ENCODE measurements around the gene GATAD2A.
"Not testable (repeated sequence)": the region's sequence is repeated elsewhere in the genome, so short reads cannot be mapped to it uniquely, and the experiment has no call there.

Gene GATAD2A

DNA sequence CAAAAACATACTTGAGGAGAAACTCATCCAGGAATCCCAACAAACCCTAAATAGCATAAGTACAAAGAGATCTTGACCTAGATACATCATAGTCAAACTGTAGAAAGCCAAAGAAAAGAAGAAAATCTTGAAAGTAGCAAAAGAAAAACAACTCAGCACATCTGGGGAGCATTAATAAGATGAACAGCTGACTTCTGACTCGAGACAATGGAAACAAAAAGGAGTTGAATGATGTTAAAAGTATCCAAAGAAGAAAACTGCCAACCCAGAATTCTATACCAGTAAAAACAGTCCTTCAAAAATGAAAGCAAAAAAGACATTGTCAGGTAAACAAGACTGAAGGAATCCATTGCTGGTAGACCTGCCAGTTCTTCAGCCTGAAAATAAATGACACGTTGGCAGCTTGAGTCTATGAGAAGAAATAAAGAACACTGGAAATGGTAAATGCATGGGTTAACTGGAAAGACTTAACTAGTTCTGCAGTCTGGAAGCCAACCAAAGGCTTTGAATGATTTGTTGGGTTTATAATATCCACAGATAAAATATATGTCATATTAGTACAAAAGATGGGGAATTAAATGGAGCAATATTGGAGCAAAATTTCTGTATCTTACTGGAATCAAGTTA, 63.1 kb downstream of the GATAD2A start:
- no peak for DNase-seq

DNA sequence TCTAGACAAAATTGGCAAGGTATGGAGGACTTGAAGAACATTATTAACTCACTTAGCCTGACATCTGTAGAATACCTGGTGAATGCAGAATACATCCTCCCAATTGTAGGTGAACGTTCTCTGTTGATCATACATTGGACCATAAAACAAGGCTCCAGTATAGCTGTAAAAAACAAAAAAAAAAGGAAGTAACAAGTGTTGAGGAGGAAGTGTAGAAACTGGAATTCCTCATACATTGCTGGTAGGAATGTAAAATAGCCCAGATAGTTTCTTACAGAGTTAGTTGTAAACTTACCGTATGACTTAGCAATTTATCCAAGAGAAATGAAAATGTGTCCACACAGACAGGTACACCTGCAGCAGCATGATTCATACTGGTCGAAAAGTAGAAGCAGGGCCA, 65.1 kb downstream of the GATAD2A start:
- DNase-seq = no peak

DNA sequence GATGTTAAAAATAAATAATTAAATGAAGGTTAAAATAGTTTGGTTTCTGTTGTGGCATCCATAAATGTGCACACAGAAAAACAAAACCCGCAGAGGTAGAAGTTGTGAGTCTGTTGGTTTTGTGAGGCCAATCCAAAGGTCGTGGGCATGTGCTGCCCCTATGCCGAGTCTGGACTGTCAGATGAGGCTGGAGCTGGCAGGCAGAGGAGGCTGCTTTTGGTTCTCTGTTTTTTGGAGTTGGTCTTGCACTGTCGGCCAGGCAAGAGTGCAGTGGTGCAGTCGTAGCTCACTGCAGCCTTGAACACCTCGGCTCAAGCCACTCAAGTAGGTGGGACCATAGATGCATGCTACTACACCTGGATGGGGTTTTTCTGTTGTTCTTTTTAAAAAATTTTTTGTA, 66.2 kb downstream of the GATAD2A start:
- DNase-seq = no peak

DNA sequence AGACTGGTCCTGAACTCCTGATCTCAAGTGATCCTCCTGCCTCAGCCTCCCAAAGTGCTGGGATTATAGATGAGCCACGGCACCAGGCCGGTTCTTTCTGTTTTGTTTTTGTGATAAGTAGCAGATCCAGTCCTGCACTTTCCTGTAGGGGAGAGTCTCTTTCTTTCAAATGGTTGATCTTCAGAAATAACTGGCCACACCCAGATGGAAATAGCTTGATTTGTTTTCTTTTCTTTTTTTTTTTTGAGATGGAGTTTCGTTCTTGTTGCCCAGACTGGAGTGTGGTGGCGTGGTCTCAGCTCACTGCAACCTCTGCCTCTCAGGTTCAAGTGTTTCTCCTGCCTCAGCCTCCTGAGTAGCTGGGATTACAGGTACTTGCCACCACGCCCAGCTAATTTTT, 66.6 kb downstream of the GATAD2A start:
- DNase-seq = not testable (repeated sequence)

DNA sequence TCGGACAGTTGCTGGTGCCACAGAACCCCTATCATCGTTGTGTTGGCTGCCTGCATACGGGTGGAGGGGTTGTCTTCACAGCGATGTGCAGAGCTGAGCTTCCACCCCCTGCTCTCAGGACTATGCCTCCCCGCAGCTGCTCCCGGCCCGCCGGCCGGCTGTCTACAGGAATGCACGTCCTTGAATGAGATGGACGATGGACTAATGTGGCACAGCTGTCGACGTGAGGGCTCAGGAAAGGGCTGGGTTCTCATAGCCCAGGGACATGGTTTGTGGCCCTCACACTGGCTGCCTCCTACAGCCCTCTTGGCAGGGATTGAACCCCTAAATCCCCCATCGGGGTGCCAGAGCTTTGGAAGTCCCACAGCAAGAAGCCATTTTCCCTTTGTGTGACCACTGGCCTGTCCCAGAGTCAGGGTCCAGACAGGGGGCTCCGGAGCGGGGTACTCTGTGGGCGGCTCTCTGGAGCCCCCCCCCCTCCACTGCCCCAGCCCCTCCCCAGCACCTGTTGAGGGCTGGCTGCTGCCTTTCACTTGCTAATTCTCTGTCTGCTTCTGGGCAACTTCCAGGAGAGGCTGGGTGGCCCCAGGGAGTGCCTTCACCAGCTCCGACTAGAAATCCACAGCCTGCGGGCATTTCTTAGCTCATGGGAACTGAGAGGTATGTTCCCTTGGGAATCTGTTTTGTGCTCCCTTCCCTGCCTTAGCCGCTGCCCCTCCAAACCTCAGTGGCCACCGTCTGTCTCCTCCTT, 69.7 kb downstream of the GATAD2A start:
- DNase-seq = peak; percentile 79

DNA sequence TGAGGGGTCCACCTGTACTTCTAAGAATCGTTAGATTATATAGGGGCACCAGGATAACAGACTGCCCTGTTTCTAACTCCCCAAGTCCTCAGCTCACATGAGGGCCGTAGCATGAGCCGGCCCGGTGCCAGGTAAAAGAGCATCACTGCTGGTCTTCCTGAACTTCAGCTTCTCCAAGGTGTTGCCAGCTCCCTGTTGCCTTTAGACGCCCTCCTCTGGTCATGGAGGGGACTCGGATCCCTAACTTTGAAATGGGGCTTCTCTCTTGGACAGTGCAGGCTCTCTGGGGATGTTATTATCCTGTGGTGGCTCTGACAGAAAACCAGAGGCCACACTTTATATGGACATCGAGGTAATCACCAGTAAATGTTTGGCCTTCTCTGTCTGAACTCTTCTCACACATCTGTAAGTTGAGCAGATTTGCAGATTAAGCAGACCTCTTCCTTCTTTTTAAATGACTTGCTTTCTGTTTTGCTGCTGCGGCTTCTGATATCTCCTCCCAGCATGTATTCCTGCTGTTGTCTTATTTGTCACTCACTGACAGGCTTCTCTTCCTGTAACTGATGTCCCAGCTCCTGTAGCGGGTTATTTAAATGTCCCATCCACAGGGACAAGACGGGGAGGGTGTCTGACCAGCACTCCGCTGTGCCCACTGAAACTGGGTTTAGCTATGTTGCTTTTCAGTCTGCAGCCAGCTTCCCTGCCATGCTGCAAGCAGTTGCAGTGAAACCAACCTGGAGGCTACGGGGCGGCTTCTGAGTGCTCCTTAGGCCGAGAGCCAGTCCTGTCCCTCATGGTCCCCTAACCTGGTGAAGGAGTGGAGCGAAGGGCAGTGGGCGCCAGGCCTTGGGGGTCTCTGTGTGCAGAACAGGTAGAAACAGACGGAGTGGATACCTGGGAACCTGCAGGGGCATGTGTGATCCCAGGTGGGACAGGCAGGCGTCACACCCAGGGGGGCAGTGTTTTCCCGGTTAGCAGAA, 70.7 kb downstream of the GATAD2A start:
- DNase-seq = no peak

DNA sequence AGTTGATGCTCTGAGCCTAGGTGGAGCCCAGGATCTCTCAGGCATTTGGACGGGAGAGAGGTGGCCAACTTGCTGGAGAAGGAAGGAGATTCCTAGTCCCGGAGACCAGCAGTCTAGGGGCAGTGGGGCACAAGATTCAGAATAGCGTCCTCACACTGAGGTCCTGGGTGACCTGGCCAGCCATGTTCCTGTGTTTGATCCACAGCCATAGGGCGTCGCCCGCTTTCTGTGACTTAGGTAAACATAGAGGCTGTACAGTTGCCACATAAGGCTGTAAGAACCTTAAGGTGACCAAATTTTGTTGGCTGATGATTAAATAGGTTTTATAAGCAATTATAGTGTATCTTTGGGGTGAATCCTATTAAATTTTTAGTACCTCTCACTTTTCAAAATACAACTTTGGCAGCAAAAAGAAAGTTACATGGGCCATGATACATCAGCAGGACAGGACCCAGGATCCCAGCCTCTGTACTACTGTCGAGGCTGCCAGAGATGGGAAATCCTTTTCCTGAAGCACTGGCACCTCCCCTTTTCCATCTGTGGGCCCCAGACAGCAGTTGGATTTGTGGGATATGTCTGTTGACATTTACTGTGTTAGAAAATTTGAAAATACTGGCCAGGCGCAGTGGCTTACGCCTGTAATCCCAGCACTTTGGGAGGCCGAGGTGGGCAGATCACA, 72.4 kb downstream of the GATAD2A start:
- no peak for DNase-seq

DNA sequence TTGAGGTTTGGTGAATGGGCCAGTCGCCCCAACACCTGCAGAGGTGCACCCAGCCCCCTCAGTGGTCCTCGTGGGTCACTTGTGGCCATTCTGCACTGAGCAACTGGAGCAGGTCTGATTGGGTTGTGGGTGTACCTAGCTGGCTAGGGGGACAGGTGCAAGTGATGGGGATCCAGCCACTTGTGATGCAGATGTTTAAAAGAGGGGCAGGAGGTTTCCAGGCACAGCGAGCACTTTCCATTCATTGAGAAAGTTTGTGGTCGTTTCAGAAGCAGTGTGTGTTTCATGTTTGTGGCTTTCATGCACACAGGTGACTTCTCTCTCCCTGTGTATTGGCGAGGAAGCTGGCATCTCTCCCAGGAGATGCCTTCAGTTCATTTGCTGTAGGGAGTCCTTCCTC, 75.2 kb downstream of the GATAD2A start:
- no peak for DNase-seq

DNA sequence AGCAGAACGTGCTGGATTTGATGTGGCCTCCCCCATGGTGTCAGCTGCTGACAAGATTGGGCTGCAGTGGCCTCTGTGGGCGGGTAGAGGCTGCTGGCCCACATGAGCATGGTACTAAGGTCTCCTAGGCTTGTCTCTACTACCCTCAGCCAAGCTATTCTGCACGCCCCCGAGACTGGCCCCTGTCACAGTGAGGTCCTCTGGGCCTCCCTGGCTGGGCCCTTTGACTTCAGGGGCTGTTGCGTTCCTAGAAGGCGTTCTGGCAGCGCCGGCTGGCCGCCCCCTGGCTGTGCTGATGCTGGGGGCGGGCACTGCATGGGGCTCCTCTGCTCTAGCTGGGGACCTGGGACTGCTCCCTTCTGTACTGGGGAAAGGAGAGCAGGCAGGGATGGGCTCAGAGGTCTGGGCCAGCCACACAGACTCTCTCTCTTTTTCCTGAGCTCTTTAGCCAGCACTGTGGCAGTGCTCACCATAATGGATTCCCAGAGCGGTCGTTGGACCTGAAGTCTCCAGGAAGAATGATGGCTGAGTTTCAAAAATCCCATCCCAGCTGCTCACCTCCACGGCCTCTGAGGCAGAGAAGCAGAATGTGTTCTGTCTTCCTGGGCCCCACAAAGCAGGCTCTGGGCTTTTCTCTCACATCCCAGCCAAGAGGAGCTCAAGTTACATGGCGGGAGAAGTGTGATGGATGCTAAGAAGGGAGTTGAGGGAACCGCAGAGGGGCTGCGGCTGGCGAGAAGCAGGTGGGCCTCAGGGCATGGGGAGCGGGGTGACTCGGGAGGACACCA, 77.5 kb downstream of the GATAD2A start:
- peak; percentile 62 for DNase-seq

DNA sequence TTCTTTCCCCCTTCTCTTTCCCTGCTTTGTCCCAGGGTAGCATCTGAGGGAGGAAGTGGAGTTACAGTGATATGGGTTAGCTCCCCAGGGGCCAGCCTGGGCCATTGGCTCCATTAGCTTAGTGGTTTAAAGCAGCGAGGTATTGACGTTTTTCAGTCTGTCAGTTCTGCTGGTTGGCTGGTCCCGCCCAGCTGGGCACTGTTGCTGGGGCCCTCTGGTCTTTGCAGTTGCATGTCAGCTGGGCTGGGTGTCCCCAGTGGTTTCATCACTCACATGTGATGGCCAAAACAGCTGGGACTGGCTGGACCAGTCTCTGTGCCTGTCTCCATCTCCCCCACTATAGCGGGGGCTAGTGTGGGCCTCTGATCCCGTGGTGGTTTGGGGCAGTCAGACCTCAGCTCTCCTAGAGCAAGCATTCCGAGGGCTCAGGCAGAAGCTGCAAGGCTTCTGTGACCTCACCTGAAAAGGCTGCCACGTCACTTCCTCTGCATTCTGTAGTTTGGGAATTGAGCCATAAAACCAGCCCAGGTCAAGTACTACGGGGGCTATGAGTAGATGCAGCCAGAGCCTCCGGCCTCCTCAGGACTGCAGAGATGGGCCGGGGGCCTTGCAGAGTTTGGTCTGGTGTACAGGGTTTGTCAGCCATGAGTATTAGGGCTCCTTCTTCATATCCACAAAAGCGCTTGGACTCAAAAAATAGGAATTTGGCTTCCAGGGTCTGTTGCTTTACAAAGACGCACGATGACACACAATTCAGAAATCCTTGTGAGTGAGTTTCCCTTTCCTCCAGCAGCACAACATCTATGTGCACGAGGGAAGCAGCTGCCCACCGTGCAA, 79.9 kb downstream of the GATAD2A start:
- peak; percentile 84 for DNase-seq

DNA sequence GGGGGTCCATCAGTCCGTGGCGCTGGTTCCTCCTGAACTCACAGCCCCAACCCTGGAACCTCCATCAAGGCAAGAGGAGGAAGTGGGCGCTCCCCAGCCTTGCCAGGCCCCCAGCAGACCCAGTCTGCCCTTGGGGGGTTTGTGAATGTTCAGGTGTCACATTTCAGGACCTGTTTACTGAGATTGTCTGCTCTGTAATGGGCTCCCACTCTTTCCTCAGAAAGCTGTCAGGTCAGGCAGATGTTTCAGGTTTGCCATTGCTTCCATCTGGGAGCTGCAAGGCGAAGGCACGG, 80.5 kb downstream of the GATAD2A start:
- DNase-seq = no peak

DNA sequence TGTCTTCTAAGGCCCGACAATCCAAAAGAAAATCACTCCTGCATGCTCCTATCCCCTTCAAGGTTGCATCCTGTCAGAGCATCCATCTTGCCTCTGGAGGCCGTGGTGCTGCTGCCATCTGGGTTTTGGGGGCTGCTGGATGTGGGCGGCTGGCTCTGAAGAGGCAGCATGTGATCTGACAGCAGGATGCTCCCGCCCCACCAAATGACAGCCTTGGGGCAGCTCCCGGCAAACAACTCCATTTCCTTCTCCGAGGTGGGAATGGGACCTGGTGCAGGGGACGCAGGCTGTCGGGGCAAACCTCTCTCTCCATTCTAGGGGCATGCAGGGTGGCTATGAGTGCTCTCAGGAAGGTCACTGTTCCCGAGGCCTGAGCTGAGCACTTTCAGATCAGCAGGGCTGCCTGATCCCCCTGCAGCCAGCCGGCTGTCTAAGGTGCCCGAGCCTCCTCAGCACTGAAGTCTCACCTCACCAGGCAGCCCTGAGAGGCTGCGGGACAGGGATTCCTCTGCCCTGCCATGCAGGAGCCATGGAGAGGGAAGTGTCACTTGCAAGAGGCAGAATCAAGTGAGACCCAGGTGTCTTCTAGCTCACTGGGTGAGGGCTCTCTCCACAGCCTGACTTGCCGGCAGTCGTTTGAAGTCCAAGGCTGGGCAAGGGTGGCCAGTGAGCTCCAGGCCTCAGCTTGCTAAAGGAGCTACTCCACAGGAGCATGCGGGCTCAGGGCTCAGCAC, 81.0 kb downstream of the GATAD2A start:
- DNase-seq = no peak

DNA sequence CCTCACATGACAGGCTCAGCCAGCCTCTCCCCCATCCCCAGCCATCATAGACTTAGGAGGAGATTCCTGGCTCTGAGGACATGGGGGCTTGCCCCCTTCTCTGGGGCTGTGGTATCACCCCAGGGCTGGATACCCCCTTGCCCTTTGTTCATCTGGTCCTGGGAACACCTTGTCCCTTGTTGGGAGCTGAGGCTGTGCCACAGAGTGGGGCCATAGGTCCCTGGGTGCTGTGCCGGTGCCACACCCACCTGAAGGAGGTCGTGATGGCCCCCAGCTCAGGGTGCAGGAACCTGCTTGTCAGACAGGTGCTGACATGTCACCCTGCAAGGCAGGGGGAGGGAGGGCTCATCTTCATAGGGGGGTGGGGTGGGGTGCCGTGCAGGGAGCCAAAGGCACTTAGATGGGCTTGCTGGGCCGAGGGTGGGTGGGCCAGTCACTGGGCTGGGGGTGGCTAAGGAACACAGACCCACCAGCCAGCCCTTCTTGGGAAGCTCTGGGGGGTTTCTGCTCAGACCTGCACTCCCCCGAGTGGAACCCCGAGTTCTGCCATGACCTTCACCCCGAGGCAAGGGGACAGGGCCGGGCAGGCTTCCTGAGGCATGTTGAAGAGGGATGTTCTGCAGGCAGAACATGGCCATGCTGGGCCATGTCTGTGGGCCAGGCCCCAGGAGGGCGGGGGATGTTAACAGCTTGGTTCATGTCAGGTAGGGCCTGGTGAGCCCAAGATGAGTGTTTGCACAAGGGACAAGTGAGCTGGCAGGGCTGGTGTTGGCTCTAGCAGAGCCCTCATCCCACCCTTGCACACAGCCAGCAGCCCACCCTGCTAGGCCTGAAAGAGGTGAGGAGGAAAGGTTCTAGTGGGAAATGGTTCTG, 81.8 kb downstream of the GATAD2A start:
- DNase-seq = no peak

DNA sequence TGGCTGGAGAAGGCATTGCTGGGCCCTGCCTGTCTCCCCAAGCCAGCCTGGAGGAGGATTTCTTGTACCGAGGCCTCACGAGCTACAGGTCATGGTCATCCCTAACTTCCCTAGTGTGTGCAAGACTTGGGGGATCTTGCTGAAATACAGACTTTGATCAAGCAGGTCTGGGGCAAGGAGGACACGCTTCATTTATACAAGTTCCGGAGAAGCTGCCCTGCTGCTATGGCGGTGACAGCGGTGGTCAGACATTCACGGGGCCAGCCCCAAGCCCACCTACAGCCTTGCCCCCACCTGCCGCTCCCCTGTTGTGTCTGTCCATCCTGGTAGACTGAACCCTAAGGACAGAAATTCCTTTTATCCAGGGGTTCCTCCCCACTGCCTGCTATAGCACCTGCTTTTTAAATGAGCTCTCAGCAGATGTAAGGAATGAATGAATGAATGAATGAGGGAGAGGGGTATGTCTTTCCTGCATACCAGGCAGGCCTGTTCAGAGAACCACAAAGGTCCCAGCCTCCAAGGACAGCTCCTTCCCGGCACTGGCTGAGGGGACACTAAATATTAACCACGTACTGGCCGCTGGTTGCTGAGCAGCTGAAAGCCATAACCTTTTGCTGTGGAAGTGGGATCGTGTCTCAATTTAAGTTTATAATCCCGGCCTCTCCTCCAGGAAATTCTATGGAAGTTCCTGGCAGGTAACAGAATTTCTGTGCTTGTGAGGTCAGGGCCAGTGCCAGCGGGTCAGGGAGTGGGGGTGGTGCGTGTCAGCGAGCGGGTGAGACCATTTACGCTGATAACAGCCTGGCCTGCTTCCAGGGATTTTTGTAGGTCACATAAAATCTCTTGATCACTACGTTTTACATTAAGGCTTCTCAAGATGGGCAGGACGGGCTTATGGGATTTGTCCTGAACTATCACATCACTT, 82.7 kb downstream of the GATAD2A start:
- DNase-seq = peak; percentile 54

DNA sequence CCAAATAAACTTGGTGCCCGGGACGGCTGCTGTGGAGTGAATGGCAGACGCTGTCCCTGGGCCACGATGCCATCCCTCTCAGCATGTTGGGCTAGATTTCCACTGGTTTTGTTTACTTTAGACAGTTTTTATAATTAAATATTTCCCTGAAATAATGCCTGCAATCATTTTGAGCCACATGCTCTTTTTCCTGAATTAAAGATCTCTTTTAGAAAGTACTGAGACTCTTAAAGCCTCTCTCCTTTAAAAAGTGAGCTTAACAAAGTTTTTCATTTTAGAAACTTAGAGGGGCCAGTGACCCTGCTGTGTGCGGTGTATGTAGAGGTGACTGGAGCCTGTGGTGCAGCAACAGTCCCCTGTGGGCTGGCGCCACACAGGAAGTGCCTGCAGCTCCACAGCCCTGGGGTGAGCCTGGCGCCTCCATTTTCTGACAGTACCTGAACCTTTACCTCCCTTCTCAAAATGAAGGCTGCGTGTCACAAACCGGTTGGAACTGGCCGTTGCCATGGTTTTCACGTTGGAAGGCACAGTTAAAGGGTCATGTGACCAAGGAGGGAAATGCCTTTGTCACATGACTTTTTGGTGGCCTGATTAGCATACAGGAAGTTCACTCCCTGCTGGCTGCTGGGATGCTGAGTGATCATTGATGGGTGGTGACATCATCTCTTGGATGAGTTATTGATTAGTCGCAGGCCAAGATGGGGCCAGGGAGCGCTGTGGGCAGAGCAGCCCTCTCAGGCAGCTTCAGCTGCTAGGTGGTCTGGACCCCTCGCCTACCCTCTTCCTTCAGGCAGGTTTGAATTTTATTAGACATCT, 83.6 kb downstream of the GATAD2A start:
- peak; percentile 96 for DNase-seq

DNA sequence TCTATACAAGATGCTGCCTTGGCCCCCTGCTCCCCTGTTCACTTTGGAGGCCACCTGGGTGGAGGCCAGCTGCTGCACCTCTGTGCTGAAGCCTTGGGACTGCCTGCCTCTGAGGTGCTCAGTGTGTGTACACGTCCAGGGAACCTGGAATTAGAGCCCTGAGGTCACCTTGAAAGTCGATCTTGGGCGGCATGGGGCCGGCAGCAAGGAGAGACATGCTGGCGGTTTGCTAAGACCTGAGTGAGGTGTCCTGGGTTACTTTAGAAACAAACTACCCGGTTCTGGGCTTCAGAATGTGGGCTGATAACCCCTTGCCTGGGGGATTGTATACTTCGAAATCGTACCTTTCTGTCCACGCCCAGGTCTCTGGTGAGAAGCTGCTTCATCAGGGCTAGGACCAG, 84.3 kb downstream of the GATAD2A start:
- DNase-seq = no peak

DNA sequence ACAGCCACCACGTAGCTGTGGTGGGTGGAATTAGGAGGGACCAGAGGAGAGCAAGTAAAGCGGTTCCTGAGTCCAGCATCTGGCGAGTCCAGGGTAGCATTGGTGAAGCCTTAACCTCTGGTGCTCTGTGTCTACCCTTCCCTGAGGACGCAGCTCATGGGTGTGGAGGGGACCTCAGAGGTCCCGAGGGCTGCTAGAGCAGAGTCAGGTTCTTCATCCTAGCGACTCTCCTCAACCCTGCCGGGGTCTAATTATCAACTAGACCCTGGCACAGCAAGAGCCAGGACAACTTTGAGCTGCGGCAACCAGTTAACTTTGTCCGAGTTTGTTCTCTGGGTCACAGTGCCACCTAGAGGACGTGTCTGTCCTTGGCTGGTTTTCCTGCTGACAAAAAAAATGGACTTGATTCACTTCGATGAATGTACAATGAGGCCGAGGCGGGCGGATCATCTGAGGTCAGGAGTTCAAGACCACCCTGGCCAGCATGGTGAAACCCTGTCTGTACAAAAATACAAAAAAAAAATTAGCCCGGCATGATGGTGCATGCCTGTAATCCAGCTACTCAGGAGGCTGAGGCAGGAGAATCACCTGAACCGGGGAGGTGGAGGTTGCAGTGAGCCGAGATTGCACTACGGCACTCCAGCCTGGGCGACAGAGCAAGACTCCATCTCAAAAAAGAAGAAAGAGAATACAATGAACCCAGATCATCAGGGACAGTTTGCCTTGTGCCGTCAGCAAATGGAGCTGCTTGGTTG, 84.9 kb downstream of the GATAD2A start:
- DNase-seq = peak; percentile 97

Data from eye (tissue), 1 donor.